B cell (primary cell): ENCODE data around the gene DOCK4.

ENCODE experiments used
- EZH2 ChIP-seq: IDR thresholded peaks from 2 replicates; pipeline ENCODE4 v1.6.1; 2012; ENCODE audit warnings: borderline replicate concordance, low read depth, mild to moderate bottlenecking, moderate library complexity, low read length; ENCODE audit not compliant: insufficient read depth, poor library complexity, severe bottlenecking
- TF ChIP-seq, protein P1 (sequence below): fragments of 200-600 bp; IDR thresholded peaks from one replicate; pipeline ENCODE4 v1.8.0; 2022; ENCODE audit warnings: antibody characterized with exemption, mild to moderate bottlenecking

DNA sequence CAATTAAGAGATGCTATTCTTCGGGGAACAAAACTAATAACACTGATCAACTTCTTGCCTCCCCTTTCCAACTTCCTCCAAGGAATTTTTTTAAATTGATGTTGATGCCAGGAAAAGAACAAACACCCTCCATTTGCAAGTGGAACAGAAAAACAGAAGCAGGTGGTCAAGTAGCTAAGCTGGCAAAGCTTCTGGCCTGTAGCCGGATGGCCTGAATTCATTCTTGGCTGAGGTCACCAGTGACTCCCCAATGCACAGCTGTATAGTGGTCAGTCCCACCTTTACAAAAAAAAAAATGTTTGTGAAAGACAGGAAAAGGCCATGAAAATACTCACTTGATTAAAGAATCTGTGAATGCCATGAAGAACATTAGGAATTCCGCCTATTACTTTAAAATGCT, 39.1 kb downstream of the DOCK4 start:
- TF ChIP-seq, protein P1, sequence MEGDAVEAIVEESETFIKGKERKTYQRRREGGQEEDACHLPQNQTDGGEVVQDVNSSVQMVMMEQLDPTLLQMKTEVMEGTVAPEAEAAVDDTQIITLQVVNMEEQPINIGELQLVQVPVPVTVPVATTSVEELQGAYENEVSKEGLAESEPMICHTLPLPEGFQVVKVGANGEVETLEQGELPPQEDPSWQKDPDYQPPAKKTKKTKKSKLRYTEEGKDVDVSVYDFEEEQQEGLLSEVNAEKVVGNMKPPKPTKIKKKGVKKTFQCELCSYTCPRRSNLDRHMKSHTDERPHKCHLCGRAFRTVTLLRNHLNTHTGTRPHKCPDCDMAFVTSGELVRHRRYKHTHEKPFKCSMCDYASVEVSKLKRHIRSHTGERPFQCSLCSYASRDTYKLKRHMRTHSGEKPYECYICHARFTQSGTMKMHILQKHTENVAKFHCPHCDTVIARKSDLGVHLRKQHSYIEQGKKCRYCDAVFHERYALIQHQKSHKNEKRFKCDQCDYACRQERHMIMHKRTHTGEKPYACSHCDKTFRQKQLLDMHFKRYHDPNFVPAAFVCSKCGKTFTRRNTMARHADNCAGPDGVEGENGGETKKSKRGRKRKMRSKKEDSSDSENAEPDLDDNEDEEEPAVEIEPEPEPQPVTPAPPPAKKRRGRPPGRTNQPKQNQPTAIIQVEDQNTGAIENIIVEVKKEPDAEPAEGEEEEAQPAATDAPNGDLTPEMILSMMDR: no peak
- no peak for TF ChIP-seq EZH2
